HG03442 (cell line): ENCODE results near the gene NCKAP1.
A peak's percentile ranks its signal among the peaks of the same experiment; 100 is the strongest.
"Not testable (repeated sequence)": the region's sequence is repeated elsewhere in the genome, so short reads cannot be mapped to it uniquely, and the experiment has no call there.

Experiments
- ATAC-seq: cut with Tn5 transposase; IDR thresholded peaks from one replicate; pipeline ENCODE4 v1.9.1; 2021; ENCODE audit warnings: mild to moderate bottlenecking, moderate library complexity; ENCODE audit not compliant: unreplicated experiment

NCKAP1 gene

GRCh38 chr2:183001948-183002347 is 36.3 kb downstream of the NCKAP1 start:
- ATAC-seq, result no peak

DNA sequence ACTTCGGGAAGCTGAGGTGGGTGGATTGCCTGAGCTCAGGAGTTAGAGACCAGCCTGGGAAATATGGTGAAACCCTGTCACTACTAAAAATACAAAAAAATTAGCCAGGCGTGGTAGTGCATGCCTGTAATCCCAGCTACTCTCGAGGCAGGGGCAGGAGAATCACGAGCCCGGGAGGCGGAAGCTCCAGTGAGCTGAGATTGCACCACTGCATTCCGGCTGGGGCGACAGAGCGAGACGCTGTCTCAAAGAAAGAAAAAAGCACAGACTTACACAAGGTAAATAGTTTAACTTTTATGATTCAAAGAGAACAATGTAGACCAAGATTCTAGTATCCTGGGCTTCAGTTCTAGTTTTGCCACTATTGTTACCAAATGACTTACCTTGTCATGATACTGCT is 37.4 kb downstream of the NCKAP1 start:
- no peak for ATAC-seq

GRCh38 chr2:182999348-183000028 is 38.8 kb downstream of the NCKAP1 start:
- no peak for ATAC-seq

- no peak for ATAC-seq
Observed at GRCh38 chr2:182994228-182994912, 43.9 kb downstream of the NCKAP1 start.

DNA sequence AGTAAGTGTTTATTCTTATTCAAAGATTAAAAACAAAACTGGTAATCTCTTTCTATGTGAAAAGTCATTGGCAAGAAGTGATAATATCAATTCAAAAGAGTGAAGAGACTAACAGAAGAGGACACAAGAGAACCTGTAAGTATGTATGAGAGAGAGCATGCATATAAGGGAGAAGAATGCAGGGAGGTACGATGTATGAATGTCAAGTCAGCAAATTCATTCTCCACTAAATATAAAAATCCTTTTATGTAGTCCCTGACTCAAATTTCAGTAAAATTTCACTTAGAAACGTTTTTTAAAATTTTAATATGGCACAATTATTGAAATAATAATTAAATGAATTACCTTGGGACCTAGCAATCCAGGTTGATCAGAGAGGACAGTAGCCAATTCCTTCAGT is 55.3 kb downstream of the NCKAP1 start:
- ATAC-seq, result no peak

DNA sequence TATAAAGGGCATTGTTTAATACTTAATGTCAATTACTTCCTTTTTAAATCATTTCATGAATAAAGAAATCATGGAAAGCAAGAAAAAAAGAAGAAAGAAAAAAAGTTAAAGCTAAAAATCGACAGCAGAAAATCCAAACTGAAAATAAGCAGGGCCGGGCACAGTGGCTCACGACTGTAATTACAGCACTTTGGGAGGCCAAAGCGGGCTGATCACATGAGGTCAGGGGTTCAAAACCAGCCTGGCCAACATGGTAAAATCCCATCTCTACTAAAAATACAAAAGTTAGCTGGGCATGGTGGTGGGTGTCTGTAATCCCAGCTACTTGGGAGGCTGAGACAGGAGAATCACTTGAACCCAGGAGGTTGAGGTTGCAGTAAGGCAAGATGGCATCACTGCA is 56.8 kb downstream of the NCKAP1 start:
- ATAC-seq, result not testable (repeated sequence)

GRCh38 chr2:182980652-182981051 is 57.6 kb downstream of the NCKAP1 start:
- no peak for ATAC-seq

DNA sequence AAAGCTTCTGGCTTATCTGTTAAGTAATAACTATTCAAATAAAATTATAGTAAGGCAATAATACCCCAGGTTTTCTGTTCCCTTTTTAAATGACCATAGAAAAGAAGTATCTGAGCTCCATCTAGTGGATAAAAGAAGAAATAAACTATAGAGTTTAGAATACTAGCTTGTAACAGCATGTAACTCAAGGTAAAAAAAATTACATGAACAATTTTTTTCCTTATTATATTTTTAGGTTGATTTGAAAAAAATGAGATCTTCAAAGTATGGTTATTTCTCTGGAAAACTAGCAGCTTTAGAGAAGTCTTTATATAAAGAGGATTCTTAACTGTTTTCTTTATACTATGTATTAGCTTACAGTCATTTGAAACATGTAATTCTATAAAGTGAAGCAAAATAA is 58.1 kb downstream of the NCKAP1 start:
- peak; percentile 77 for ATAC-seq

DNA sequence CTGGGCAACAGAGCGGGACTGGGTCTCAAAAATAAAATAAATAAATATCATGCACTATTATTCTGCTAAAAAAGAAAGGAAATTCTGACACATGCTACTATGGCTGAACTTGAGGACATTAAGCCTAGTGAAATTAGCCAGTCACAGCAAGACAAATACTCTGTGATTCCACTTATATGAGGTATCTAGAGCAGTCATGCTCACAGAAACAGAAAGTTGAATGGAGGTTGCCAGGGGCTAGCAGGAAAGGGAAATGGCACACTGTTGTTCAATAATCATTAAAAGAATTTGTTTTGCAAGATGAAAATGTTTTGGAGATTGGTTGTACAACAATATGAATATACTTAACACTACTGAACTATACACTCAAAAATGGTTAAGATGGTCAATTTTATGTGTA is 60.8 kb downstream of the NCKAP1 start:
- peak; percentile 41 for ATAC-seq

DNA sequence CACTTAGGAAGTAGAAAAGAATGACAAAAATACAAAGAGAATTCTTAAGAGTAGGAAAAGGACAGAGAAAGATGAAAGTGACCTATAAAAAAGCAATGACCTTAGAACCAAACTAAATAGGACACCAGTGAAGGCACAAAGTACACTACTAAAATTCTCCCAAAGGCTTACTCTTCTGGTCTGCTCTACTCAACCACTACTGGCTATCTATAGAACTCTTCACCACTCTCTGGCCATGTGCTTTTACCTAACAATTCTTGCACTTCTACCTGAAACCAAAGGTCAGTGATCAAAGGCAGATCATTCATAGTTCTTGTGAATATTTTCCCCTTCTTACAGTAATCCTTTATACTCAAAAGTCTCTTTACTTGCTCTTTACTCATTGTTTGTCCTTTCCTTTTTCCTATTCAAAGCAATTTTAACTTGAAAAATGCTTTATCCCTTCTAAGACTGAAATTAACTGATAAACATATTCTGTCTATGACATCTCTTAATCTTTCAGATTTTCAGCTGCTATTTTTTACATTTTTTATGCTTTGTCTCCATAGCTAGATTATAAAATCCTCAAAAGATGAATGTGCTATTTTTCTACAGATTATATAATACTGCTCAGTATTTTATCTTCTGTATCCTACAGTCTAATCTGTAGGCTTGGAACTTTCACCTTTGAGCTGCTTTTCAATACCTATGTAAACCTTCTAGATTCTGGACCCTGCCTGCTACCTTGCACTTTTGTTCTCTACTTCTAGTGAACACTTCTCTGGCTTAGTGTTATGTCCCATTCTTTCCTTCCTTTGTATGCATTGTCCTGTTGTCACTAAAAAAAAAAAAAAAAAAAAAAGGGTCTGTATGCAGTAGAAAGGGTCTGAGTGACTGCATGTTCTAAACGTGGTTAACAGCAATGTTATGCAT is 64.6 kb downstream of the NCKAP1 start:
- ATAC-seq, result peak; percentile 38

- no peak for ATAC-seq
Observed at GRCh38 chr2:182972548-182972942, 65.7 kb downstream of the NCKAP1 start.

GRCh38 chr2:182971820-182972547 is 66.3 kb downstream of the NCKAP1 start:
- peak; percentile 49 for ATAC-seq

DNA sequence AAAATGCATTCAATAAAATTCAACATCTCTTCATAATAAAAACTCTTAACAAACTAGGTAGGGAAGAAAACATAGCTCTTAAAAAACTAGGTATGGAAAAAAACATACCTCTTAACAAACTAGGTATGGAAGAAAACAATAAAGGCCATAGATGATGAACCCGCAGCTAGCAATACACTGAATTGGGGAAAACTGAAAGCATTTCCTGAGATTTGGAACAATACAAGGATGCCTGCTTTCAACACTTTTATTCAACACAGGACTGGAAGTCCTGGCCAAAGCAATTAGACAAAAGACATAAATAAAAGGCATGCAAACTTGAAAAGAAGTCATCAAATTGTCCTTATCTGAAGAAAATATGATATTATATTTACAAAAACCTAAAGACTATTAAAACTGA is 67.8 kb downstream of the NCKAP1 start:
- no peak for ATAC-seq

DNA sequence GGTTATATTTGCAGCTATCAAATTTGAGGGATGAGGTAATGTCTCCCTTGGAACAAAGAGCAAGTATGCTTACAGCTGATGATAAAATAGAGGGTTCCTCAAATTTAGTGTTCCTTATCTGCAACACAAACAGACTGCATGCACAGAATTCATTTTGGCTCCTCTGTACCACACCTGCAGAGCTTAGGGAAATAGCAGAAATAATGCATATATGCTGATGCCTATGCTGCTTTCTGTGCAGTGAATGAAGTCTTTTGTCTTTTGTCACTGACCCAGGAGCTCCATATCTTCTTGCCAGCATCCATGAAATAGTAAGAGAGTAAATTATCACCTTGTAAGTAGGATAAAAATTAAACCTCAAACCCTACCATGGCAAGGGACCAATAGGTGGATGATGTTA is 69.8 kb downstream of the NCKAP1 start:
- no peak for ATAC-seq

GRCh38 chr2:182966356-182966755 is 71.9 kb downstream of the NCKAP1 start:
- ATAC-seq, result not testable (repeated sequence)

GRCh38 chr2:182962641-182963040 is 75.6 kb downstream of the NCKAP1 start:
- no peak for ATAC-seq

GRCh38 chr2:182960869-182961268 is 77.4 kb downstream of the NCKAP1 start:
- ATAC-seq, result not testable (repeated sequence)

DNA sequence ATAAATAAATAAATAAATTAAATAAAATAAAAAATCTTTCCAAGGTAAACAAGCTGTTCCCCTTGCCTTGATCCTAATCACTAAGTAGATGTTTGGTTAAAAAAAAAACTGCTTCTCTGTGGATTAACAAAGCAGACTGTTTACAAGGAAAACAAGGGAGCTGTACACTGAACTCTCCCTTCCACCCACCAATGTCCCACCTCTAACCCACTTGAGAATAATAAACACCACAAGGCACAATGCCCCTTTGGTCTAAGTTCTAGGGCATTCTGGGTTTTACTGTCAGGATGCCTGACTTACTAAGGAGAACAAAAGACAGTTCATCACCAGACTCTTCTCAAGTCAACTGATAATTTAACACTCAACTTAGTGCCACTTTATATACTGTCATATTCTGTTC is 83.5 kb downstream of the NCKAP1 start:
- no peak for ATAC-seq

DNA sequence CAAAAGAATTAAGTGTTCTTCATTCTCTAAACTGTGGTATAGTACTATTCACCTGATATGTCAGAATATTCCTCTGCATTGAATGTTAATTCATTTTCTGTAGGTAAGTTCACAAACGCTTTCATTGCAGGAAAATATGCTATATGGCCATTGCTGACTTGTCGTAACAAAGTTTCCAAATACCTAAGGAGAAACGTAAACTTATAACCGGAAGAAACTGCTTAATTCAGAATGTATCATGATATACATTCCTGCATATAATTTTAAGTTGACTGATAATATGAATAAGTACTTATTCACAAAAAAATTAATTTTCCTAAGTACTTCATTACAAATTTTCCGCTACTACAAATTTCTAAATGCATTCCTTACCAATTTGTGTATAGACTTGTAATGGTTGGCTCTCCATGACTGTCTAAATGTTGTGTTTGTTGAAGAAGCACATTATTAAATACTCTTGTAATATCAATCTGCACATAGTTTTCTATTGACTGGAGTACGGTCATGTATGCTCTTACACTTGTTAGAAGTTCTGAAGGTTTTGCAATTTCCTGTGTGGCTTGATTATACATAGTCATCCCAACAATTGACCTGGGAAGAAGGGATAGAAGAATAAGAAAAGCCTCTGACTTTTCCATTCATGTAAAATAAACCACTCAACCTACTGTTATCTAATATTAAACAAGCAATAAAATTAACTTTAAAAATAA is 85.4 kb downstream of the NCKAP1 start:
- ATAC-seq, result no peak

- ATAC-seq, result peak; percentile 73
Observed at GRCh38 chr2:182951948-182952663, 86.2 kb downstream of the NCKAP1 start.
